ENCODE measurements around the gene PITPNC1.

The PITPNC1 gene

GRCh38 chr17:67546578-67547527 is 169.8 kb downstream of the PITPNC1 start:
- no peak for TF ChIP-seq CTCF (conservative IDR thresholded peaks at IDR 0.05; ENCODE audit: low read depth, low read length)
- H4K20me1 ChIP-seq (ENCODE audit: insufficient read depth): no peaks in the 10 kb centered on the region
- peaks cover 3% of the 10 kb centered on the region; the same call in 1 of the 2 replicates for H3K79me2 ChIP-seq (ENCODE audit: insufficient read depth, low read depth)
- H3K36me3 ChIP-seq (ENCODE audit: insufficient read depth): no peaks in the 10 kb centered on the region
- no peaks in the 10 kb centered on the region for H3K4me1 ChIP-seq (ENCODE audit: low read depth, poor library complexity, severe bottlenecking)
- H3K9ac ChIP-seq: no peak overlapping the region
- H3K27ac ChIP-seq: no peak overlapping the region
- H3K27me3 ChIP-seq (ENCODE audit: insufficient read depth, low read depth): no peaks in the 10 kb centered on the region
- no peak overlapping the region for H3K4me2 ChIP-seq
- no peak overlapping the region for H2AFZ ChIP-seq (ENCODE audit: low read depth)
- H3K4me3 ChIP-seq (IDR thresholded peaks at IDR 0.05; ENCODE audit: insufficient read depth, low read depth, low read length): no peak overlapping the region

GRCh38 chr17:67548693-67549092 is 171.6 kb downstream of the PITPNC1 start:
- H3K27ac ChIP-seq: no peak overlapping the region
- no peak overlapping the region for H3K9ac ChIP-seq
- no peaks in the 10 kb centered on the region for H4K20me1 ChIP-seq (ENCODE audit: insufficient read depth)
- TF ChIP-seq CTCF (conservative IDR thresholded peaks at IDR 0.05; ENCODE audit: low read depth, low read length): no peak
- no peak overlapping the region for H3K4me3 ChIP-seq (IDR thresholded peaks at IDR 0.05; ENCODE audit: insufficient read depth, low read depth, low read length)
- no peaks in the 10 kb centered on the region for H3K79me2 ChIP-seq (ENCODE audit: insufficient read depth, low read depth)
- H3K4me1 ChIP-seq (ENCODE audit: low read depth, poor library complexity, severe bottlenecking): no peaks in the 10 kb centered on the region
- H3K36me3 ChIP-seq (ENCODE audit: insufficient read depth): no peaks in the 10 kb centered on the region
- no peak overlapping the region for H2AFZ ChIP-seq (ENCODE audit: low read depth)
- H3K4me2 ChIP-seq: no peak overlapping the region
- H3K27me3 ChIP-seq (ENCODE audit: insufficient read depth, low read depth): no peaks in the 10 kb centered on the region

- no peaks in the 10 kb centered on the region for H3K4me1 ChIP-seq (ENCODE audit: low read depth, poor library complexity, severe bottlenecking)
- no peak overlapping the region for H3K27ac ChIP-seq
- no peak overlapping the region for H2AFZ ChIP-seq (ENCODE audit: low read depth)
- TF ChIP-seq CTCF (conservative IDR thresholded peaks at IDR 0.05; ENCODE audit: low read depth, low read length): no peak
- no peaks in the 10 kb centered on the region for H4K20me1 ChIP-seq (ENCODE audit: insufficient read depth)
- H3K9ac ChIP-seq: no peak overlapping the region
- H3K4me3 ChIP-seq (IDR thresholded peaks at IDR 0.05; ENCODE audit: insufficient read depth, low read depth, low read length): no peak overlapping the region
- H3K27me3 ChIP-seq (ENCODE audit: insufficient read depth, low read depth): no peaks in the 10 kb centered on the region
- no peaks in the 10 kb centered on the region for H3K36me3 ChIP-seq (ENCODE audit: insufficient read depth)
- H3K79me2 ChIP-seq (ENCODE audit: insufficient read depth, low read depth): no peaks in the 10 kb centered on the region
- H3K4me2 ChIP-seq: no peak overlapping the region
Measured at GRCh38 chr17:67549820-67550219, 172.7 kb downstream of the PITPNC1 start.

GRCh38 chr17:67554634-67555033 is 177.6 kb downstream of the PITPNC1 start:
- H3K27ac ChIP-seq: no peak overlapping the region
- no peak overlapping the region for H3K4me2 ChIP-seq
- no peaks in the 10 kb centered on the region for H3K36me3 ChIP-seq (ENCODE audit: insufficient read depth)
- H4K20me1 ChIP-seq (ENCODE audit: insufficient read depth): no peaks in the 10 kb centered on the region
- H2AFZ ChIP-seq (ENCODE audit: low read depth): no peak overlapping the region
- peaks cover 14% of the 10 kb centered on the region for H3K4me1 ChIP-seq (ENCODE audit: low read depth, poor library complexity, severe bottlenecking)
- no peak overlapping the region for H3K9ac ChIP-seq
- H3K79me2 ChIP-seq (ENCODE audit: insufficient read depth, low read depth): no peaks in the 10 kb centered on the region
- no peak overlapping the region for H3K4me3 ChIP-seq (IDR thresholded peaks at IDR 0.05; ENCODE audit: insufficient read depth, low read depth, low read length)
- no peaks in the 10 kb centered on the region for H3K27me3 ChIP-seq (ENCODE audit: insufficient read depth, low read depth)
- no peak for TF ChIP-seq CTCF (conservative IDR thresholded peaks at IDR 0.05; ENCODE audit: low read depth, low read length)
